ENCODE results near the gene DEFB125.

DNA sequence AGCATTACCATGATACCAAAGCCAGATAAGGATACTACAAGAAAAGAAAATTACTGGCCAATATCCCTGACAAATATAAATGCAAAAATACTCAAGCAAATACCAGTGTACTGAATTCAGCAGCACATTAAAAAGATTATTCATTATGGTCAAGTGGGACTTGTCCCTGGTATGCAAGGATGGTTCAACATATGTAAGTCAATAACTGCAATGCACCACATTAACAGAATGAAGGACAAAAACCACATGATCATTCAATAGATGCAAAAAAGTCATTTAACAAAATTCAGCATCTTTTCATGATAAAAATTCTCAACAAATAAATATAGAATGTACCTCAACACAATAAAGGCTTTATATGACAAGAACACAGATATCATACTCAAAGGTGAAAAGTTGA, 9.1 kb upstream of the DEFB125 start:
- TF ChIP-seq, protein P1, sequence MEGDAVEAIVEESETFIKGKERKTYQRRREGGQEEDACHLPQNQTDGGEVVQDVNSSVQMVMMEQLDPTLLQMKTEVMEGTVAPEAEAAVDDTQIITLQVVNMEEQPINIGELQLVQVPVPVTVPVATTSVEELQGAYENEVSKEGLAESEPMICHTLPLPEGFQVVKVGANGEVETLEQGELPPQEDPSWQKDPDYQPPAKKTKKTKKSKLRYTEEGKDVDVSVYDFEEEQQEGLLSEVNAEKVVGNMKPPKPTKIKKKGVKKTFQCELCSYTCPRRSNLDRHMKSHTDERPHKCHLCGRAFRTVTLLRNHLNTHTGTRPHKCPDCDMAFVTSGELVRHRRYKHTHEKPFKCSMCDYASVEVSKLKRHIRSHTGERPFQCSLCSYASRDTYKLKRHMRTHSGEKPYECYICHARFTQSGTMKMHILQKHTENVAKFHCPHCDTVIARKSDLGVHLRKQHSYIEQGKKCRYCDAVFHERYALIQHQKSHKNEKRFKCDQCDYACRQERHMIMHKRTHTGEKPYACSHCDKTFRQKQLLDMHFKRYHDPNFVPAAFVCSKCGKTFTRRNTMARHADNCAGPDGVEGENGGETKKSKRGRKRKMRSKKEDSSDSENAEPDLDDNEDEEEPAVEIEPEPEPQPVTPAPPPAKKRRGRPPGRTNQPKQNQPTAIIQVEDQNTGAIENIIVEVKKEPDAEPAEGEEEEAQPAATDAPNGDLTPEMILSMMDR (IDR thresholded peaks at IDR 0.05 in 2 of 3, conservative IDR thresholded peaks at IDR 0.05 in 1 of 3; ENCODE audit: borderline replicate concordance in 1 of 3, insufficient read depth in 1 of 3, low read depth in 2 of 3, low read length in 2 of 3), result no peak
- no peak for TF ChIP-seq POLR2AphosphoS5 (IDR thresholded peaks at IDR 0.05; ENCODE audit: low read depth, low read length)

Measured in HCT116 (cell line).